Endodermal cell (in vitro differentiated cells): Measurements from ENCODE around the gene CALML3. TPM values are rescaled to one million over a fixed set of nuclear protein-coding genes. Genes with fewer than 3 reads are reported as not detected.

Experiments used
- DNase-seq: peaks from one replicate; pipeline ENCODE4 v3.0.0-alpha.2; 2017
- H3K27ac ChIP-seq: 2 replicates; pipeline ENCODE4 v1.5.1; 2013; ENCODE audit warnings: mild to moderate bottlenecking, low read depth, low read length, moderate library complexity
- H3K27me3 ChIP-seq: 2 replicates; pipeline ENCODE4 v1.6.1; 2013; ENCODE audit warnings: mild to moderate bottlenecking, low read length, moderate library complexity; ENCODE audit not compliant: insufficient read depth, control insufficient read depth, poor library complexity, severe bottlenecking
- H3K36me3 ChIP-seq: 2 replicates; pipeline ENCODE4 v1.7.0; 2013; ENCODE audit warnings: mild to moderate bottlenecking, low read length, moderate library complexity; ENCODE audit not compliant: control insufficient read depth, insufficient read depth
- H3K4me1 ChIP-seq: one replicate; pipeline ENCODE4 v1.7.0; 2013; ENCODE audit warnings: low read length; ENCODE audit not compliant: control insufficient read depth, insufficient read depth
- H3K4me3 ChIP-seq: 2 replicates; pipeline ENCODE4 v1.5.1; 2013; ENCODE audit warnings: mild to moderate bottlenecking, low read length, moderate library complexity
- H3K9ac ChIP-seq: 2 replicates; pipeline ENCODE4 v1.6.1; 2013; ENCODE audit warnings: mild to moderate bottlenecking, low read length, moderate library complexity; ENCODE audit not compliant: poor library complexity, severe bottlenecking; ENCODE audit errors: extremely low read depth
- H3K9me3 ChIP-seq: 2 replicates; pipeline ENCODE4 v1.6.1; 2013; ENCODE audit warnings: mild to moderate bottlenecking, low read length, moderate library complexity; ENCODE audit not compliant: control insufficient read depth
- H3K27ac Mint-ChIP-seq: 2 replicates; pipeline ENCODE4 v1.8.0; 2020; ENCODE audit warnings: mixed read lengths
- H3K27me3 Mint-ChIP-seq: 2 replicates; pipeline ENCODE4 v1.8.0; 2021; ENCODE audit warnings: mild to moderate bottlenecking, mixed read lengths; ENCODE audit not compliant: insufficient read depth
- H3K36me3 Mint-ChIP-seq: 2 replicates; pipeline ENCODE4 v1.8.0; 2020; ENCODE audit warnings: low read depth, mixed read lengths
- H3K4me1 Mint-ChIP-seq: 2 replicates; pipeline ENCODE4 v1.8.0; 2020; ENCODE audit warnings: mixed read lengths
- H3K4me3 Mint-ChIP-seq: 2 replicates; pipeline ENCODE4 v1.8.0; 2020; ENCODE audit warnings: mild to moderate bottlenecking, moderate library complexity, mixed read lengths
- H3K9me3 Mint-ChIP-seq: 2 replicates; pipeline ENCODE4 v1.8.0; 2020; ENCODE audit warnings: mild to moderate bottlenecking, mixed read lengths
- CTCF ChIP-seq: fragments of 200-600 bp; sonication (generic); conservative IDR thresholded peaks from 2 replicates; pipeline ENCODE4 v1.5.0; 2021; ENCODE audit warnings: antibody characterized with exemption, mild to moderate bottlenecking
- WGBS, 2 experiments: methylation state at CpG; one replicate each; pipeline versions ENCODE4 v1.1.5 to v1.1.7; 2013; ENCODE audit warnings: missing lambda C conversion rate in 2 of 2, mixed read lengths in 1 of 2; ENCODE audit not compliant: insufficient coverage in 1 of 2, insufficient read length in 1 of 2; 5-methylcytosine and 5-hydroxymethylcytosine counted together
- total RNA-seq, 2 donors: library from RNA; stranded (reverse); fragmentation: NEBNext Ultra II Directional in 1 of 2; extraction: Animal tissue kit (Norgen Biotek cat#: 25700) in 1 of 2; gene quantifications; 2 replicates in 1 of 2; 3 replicates in 1 of 2; pipeline ENCODE4 v1.2.1, GENCODE V29; 2021

CALML3 gene
- total RNA-seq, 2 donors from 2014 or later, result not detected

GRCh38 chr10:5518143-5518542 lies 6.6 kb upstream of the CALML3 start:
- no peak for TF ChIP-seq CTCF
- Mint-ChIP-seq H3K27ac (no peak overlapping the region), H3K4me1 (peaks cover 26% of the 10 kb centered on the region), H3K27me3 (peaks cover 9% of the 10 kb centered on the region), H3K9me3 (peaks cover 23% of the 10 kb centered on the region), H3K36me3 (no peaks in the 10 kb centered on the region), H3K4me3 (no peak overlapping the region)
- Histone ChIP-seq H3K27me3 (peaks cover 11% of the 10 kb centered on the region), H3K27ac (no peak overlapping the region), H3K4me1 (peaks cover 6% of the 10 kb centered on the region), H3K9ac (no peak overlapping the region), H3K4me3 (no peak overlapping the region), H3K36me3 (no peaks in the 10 kb centered on the region), H3K9me3 (peaks cover 16% of the 10 kb centered on the region)
- WGBS, 2 experiments, result 83 to 86% methylated on average over 1 to 3 of the region's 5 CpGs
- DNase-seq, result peak; percentile 6

- H3K9me3 Mint-ChIP-seq, result peaks cover 23% of the 10 kb centered on the region
- Histone ChIP-seq H3K9ac (no peak overlapping the region), H3K27ac (no peak overlapping the region), H3K27me3 (peaks cover 11% of the 10 kb centered on the region), H3K4me1 (peaks cover 6% of the 10 kb centered on the region), H3K36me3 (no peaks in the 10 kb centered on the region), H3K9me3 (peaks cover 16% of the 10 kb centered on the region), H3K4me3 (no peak overlapping the region)
- no peak overlapping the region for H3K27ac Mint-ChIP-seq
- DNase-seq, result no peak
- H3K4me3 Mint-ChIP-seq, result no peak overlapping the region
- peaks cover 24% of the 10 kb centered on the region for H3K4me1 Mint-ChIP-seq
- TF ChIP-seq CTCF, result no peak
- H3K27me3 Mint-ChIP-seq, result peaks cover 9% of the 10 kb centered on the region
- 96% methylated on average over 3 of the region's 3 CpGs for WGBS, 2 experiments
- no peaks in the 10 kb centered on the region for H3K36me3 Mint-ChIP-seq
Observed at GRCh38 chr10:5519054-5519453, 5.7 kb upstream of the CALML3 start.

GRCh38 chr10:5522913-5523560 lies 1.7 kb upstream of the CALML3 start:
- H3K4me1 Mint-ChIP-seq, result peaks cover 9% of the 10 kb centered on the region
- no peak overlapping the region for H3K27ac Mint-ChIP-seq
- no peaks in the 10 kb centered on the region for H3K36me3 Mint-ChIP-seq
- TF ChIP-seq CTCF, result no peak
- Histone ChIP-seq H3K27ac (no peak overlapping the region), H3K27me3 (no peaks in the 10 kb centered on the region), H3K36me3 (no peaks in the 10 kb centered on the region), H3K4me3 (no peak overlapping the region), H3K9me3 (peaks cover 16% of the 10 kb centered on the region), H3K9ac (no peak overlapping the region), H3K4me1 (peaks cover 3% of the 10 kb centered on the region)
- 91% methylated on average over 7 of the region's 7 CpGs; no CpG with 5 or more reads in 1 of the 2 experiments for WGBS, 2 experiments
- H3K9me3 Mint-ChIP-seq, result peaks cover 23% of the 10 kb centered on the region
- H3K27me3 Mint-ChIP-seq, result no peaks in the 10 kb centered on the region
- no peak overlapping the region for H3K4me3 Mint-ChIP-seq
- DNase-seq, result no peak
